Suprapubic skin (tissue), 4 donors: ENCODE results near the gene CTNND2.

Experiments used
- EP300 ChIP-seq: sonication (generic); formaldehyde crosslinking; IDR thresholded peaks from one replicate; pipeline ENCODE4 v1.6.1; 2017; ENCODE audit warnings: antibody characterized with exemption
- POLR2AphosphoS5 ChIP-seq, 3 donors: sonication (generic); formaldehyde crosslinking; IDR thresholded peaks; one replicate each; pipeline ENCODE4 v1.6.1; 2017; ENCODE audit warnings: antibody characterized with exemption in 3 of 3

DNA sequence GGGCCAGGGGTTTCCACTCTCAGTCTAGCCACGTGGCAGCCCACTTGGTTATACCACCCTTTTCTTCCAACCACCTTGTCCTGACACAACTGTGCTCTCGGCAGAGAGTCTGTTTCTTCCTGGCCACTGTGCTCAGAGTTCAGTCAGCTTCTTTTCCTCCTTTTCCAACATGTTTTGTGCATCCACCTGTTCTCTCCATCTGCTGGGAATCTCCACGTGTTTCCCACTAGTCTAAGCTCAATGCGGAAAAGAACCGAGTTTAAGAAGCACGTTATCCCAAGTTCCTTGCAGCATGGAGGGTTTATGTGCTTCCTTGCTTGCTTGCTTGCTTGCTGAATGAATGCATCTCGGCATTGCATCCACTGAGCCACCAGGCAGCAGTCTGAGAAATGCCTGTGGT lies 599.6 kb downstream of the CTNND2 start:
- TF ChIP-seq POLR2AphosphoS5 (IDR thresholded peaks at IDR 0.05) (no peak), EP300 (no peak)
